K562 (cell line): ENCODE measurements around the gene GNB5. TPM values are rescaled to one million over a fixed set of nuclear protein-coding genes. Genes with fewer than 3 reads are reported as not detected.

Source experiments
- ATAC-seq: fragments of 200-7000 bp; cut with Tn5 transposase; 3 replicates; pipeline ENCODE4 v1.9.1; 2020; ENCODE audit warnings: moderate library complexity
- BruUV-seq: library from RNA; stranded (reverse); fragments of 400-500 nt; replicated peaks from 2 replicates; lab custom pipeline; 2021; lab: Mats Ljungman, UMichigan
- CTCF ChIA-PET: fragments of 300-600 bp; formaldehyde crosslinking; extraction: SDS; loops from one replicate; lab custom pipeline; 2021; ENCODE audit warnings: low intra/inter-chr PET ratio; lab: Yijun Ruan, JAX
- POLR2A ChIA-PET: fragments of 300-600, 350-650 bp; sonication (Branson Sonifier 250); formaldehyde crosslinking; extraction: SDS; loops from one replicate; lab custom pipeline; 2021; ENCODE audit warnings: antibody characterized with exemption, inconsistent platforms; lab: Yijun Ruan, JAX
- DNase-seq, 4 experiments: peaks; one replicate each; pipeline versions ENCODE4 v3.0.0 to v3.0.0-alpha.2; 2011 to 2018; ENCODE audit warnings: low spot score in 3 of 4, mixed read lengths in 3 of 4; ENCODE audit errors: extremely low read depth in 1 of 4
- FAIRE-seq: peaks from 2 replicates; lab custom pipeline; 2011; peaks lifted over from hg19 to GRCh38; lab: Jason Lieb, UNC
- H2AFZ ChIP-seq: 2 replicates; pipeline ENCODE4 v1.6.0; 2011; ENCODE audit warnings: low read depth, low read length, control low read depth, inconsistent platforms
- H3K27ac ChIP-seq: fragments of 200-600 bp; 3 replicates; pipeline ENCODE4 v1.8.0; 2011; ENCODE audit warnings: low read depth, mild to moderate bottlenecking, control low read depth, inconsistent platforms, low read length, moderate library complexity, mixed read lengths; ENCODE audit errors: extremely low read depth
- H3K27me3 ChIP-seq, 2 experiments: fragments of 300-600 bp in 1 of 2; 2 replicates in 1 of 2; 3 replicates in 1 of 2; pipeline versions ENCODE4 v1.6.0 to v1.8.0; 2011; ENCODE audit warnings: inconsistent platforms in 2 of 2, low read length in 2 of 2, mild to moderate bottlenecking in 1 of 2, mixed read lengths in 1 of 2, moderate library complexity in 1 of 2; ENCODE audit not compliant: control insufficient read depth in 2 of 2, insufficient read depth in 2 of 2
- H3K36me3 ChIP-seq: fragments of 300-600 bp; 3 replicates; pipeline ENCODE4 v1.8.0; 2011; ENCODE audit warnings: mild to moderate bottlenecking, low read length, inconsistent platforms; ENCODE audit not compliant: control insufficient read depth, insufficient read depth
- H3K4me1 ChIP-seq, 2 experiments: fragments of 200-600 bp in 1 of 2; replicated peaks in 1 of 2; 2 replicates in 1 of 2; 3 replicates in 1 of 2; pipeline versions ENCODE4 v1.5.1 to v1.8.0; 2011; ENCODE audit warnings: inconsistent platforms in 2 of 2, low read length in 2 of 2, mild to moderate bottlenecking in 1 of 2, mixed read lengths in 1 of 2, moderate library complexity in 1 of 2; ENCODE audit not compliant: control insufficient read depth in 2 of 2, insufficient read depth in 2 of 2
- H3K4me2 ChIP-seq: 2 replicates; pipeline ENCODE4 v1.6.1; 2011; ENCODE audit warnings: low read length, control low read depth, inconsistent platforms, mixed read lengths; ENCODE audit not compliant: insufficient read depth
- H3K4me3 ChIP-seq: fragments of 200-600 bp; sonication (generic), shearing (Covaris generic); 2 replicates; pipeline ENCODE4 v1.5.1; 2016; ENCODE audit warnings: control low read depth, inconsistent platforms
- H3K79me2 ChIP-seq: fragments of 200-600 bp; 3 replicates; pipeline ENCODE4 v1.8.0; 2011; ENCODE audit warnings: low read length, inconsistent platforms; ENCODE audit not compliant: control insufficient read depth, insufficient read depth
- H3K9ac ChIP-seq, 2 experiments: 2 replicates each; pipeline versions ENCODE4 v1.6.0 to v1.6.1; 2011; ENCODE audit warnings: low read depth in 2 of 2, low read length in 2 of 2, control low read depth in 1 of 2, inconsistent platforms in 1 of 2, mild to moderate bottlenecking in 1 of 2, mixed read lengths in 1 of 2; ENCODE audit not compliant: insufficient read depth in 1 of 2
- H3K9me1 ChIP-seq: one replicate; pipeline ENCODE4 v1.6.0; 2011; ENCODE audit warnings: inconsistent platforms, mild to moderate bottlenecking, low read length, moderate library complexity; ENCODE audit not compliant: control insufficient read depth, insufficient read depth
- H3K9me3 ChIP-seq: replicated peaks from 2 replicates; pipeline ENCODE4 v1.5.1; 2011; ENCODE audit warnings: low read depth, low read length, inconsistent platforms; ENCODE audit not compliant: control insufficient read depth, insufficient read depth
- H4K20me1 ChIP-seq: replicated peaks from 2 replicates; pipeline ENCODE4 v1.6.1; 2011; ENCODE audit warnings: low read length, inconsistent platforms, mixed read lengths; ENCODE audit not compliant: control insufficient read depth, insufficient read depth
- C11orf30 ChIP-seq: fragments of 450-650 bp; IDR thresholded peaks from 2 replicates; pipeline ENCODE4 v1.6.1; 2016; ENCODE audit warnings: low read depth, mild to moderate bottlenecking
- CBX5 ChIP-seq: IDR thresholded peaks from 2 replicates; pipeline ENCODE4 v1.6.1; 2014; ENCODE audit warnings: low read depth, borderline replicate concordance
- CHD2 ChIP-seq: IDR thresholded peaks from 2 replicates; pipeline ENCODE4 v1.6.1; 2011; ENCODE audit warnings: low read depth, low read length
- CTCF ChIP-seq, 3 experiments: IDR thresholded peaks in 2 of 3; conservative IDR thresholded peaks in 1 of 3; 2 replicates each; pipeline ENCODE4 v1.5.1; 2011 to 2012; ENCODE audit warnings: low read length in 3 of 3, mild to moderate bottlenecking in 3 of 3, control low read depth in 2 of 3, improper control_type of control experiment in 1 of 3, inconsistent platforms in 1 of 3, low read depth in 1 of 3, mixed read lengths in 1 of 3, moderate library complexity in 1 of 3; ENCODE audit not compliant: insufficient read depth in 2 of 3
- GABPA ChIP-seq: fragments of 200-800 bp; sonication (Bioruptor generic); conservative IDR thresholded peaks from 2 replicates; pipeline ENCODE4 v1.6.1; 2016; ENCODE audit warnings: low read depth, missing genetic modification characterization, missing compliant biosample characterization
- GTF2A2 ChIP-seq: IDR thresholded peaks from 2 replicates; pipeline ENCODE4 v1.6.1; 2016; ENCODE audit warnings: mild to moderate bottlenecking, missing genetic modification characterization, missing compliant biosample characterization
- HDAC1 ChIP-seq, 2 experiments: fragments of 450-650 bp; IDR thresholded peaks; 2 replicates each; pipeline ENCODE4 v1.6.1; 2016 to 2017; ENCODE audit warnings: inconsistent platforms in 1 of 2, mild to moderate bottlenecking in 1 of 2, moderate library complexity in 1 of 2
- IFI16 ChIP-seq: fragments of 250-450 bp; sonication (Bioruptor Pico); IDR thresholded peaks from 2 replicates; pipeline ENCODE4 v2.1.2; 2022; ENCODE audit warnings: mild to moderate bottlenecking, inconsistent platforms
- KHSRP ChIP-seq: fragments of 450-650 bp; IDR thresholded peaks from 2 replicates; pipeline ENCODE4 v1.6.1; 2017
- MAFF ChIP-seq: IDR thresholded peaks from 2 replicates; pipeline ENCODE4 v1.6.1; 2012; ENCODE audit warnings: low read length, improper control_type of control experiment
- NR0B1 ChIP-seq: fragments of 450-650 bp; IDR thresholded peaks from one replicate; pipeline ENCODE4 v1.6.1; 2018; ENCODE audit warnings: mild to moderate bottlenecking, moderate library complexity; ENCODE audit not compliant: partially characterized antibody
- TCF3 ChIP-seq: sonication (generic); formaldehyde crosslinking; IDR thresholded peaks from 2 replicates; pipeline ENCODE4 v1.4.0; 2020; ENCODE audit warnings: mild to moderate bottlenecking, missing genetic modification reagents
- XRCC3 ChIP-seq: fragments of 450-650 bp; IDR thresholded peaks from 2 replicates; pipeline ENCODE4 v1.6.1; 2017; ENCODE audit warnings: mild to moderate bottlenecking, moderate library complexity
- ZNF347 ChIP-seq: fragments of 450-650 bp; formaldehyde crosslinking; IDR thresholded peaks from 2 replicates; pipeline ENCODE4 v1.4.0; 2020; ENCODE audit warnings: low read depth, mild to moderate bottlenecking, moderate library complexity
- ZNF507 ChIP-seq: conservative IDR thresholded peaks from 2 replicates; pipeline ENCODE4 v1.6.1; 2017; ENCODE audit warnings: missing genetic modification characterization, missing compliant biosample characterization
- ZNF76 ChIP-seq: fragments of 250-450 bp; sonication (Bioruptor Pico); IDR thresholded peaks from 2 replicates; pipeline ENCODE4 v1.4.0; 2020; ENCODE audit warnings: mild to moderate bottlenecking, moderate library complexity, borderline replicate concordance
- WGBS: fragments of 100-300 bp; shearing (Covaris generic); methylation state at CpG from one replicate; pipeline ENCODE4 v1.1.6; 2016; ENCODE audit warnings: low coverage, mixed read lengths; ENCODE audit not compliant: insufficient coverage; ENCODE audit errors: missing lambda C conversion rate; 5-methylcytosine and 5-hydroxymethylcytosine counted together
- in situ Hi-C: fragments of 300-500 bp; cut with MboI; formaldehyde crosslinking; loops from 4 replicates; pipeline ENCODE4 v1.15.0; 2018; ENCODE audit warnings: inconsistent platforms, mixed read lengths
- intact Hi-C: fragments of 100-400 bp; cut with micrococcal nuclease; formaldehyde crosslinking; loops from 2 replicates; pipeline ENCODE4 v1.14.2; 2022
- polyA plus RNA-seq, 8 experiments: library from polyadenylated mRNA; depleted of rRNA in 4 of 8; stranded (reverse) in 5 of 8; unstranded in 3 of 8; fragments of >200 nt; fragmentation: Nextera tagmentation in 2 of 8; fragmentation: Illumina TruSeq in 1 of 8; extraction: Ambion mirVana in 2 of 8; extraction: Trizol in 1 of 8; gene quantifications; 2 replicates each; pipeline versions ENCODE4 v1.2.1 to v1.2.3, GENCODE V29; 2011 to 2014; ENCODE audit warnings: inconsistent platforms in 1 of 8, missing spikeins in 1 of 8
- total RNA-seq, 7 experiments: library from RNA; depleted of rRNA in 6 of 7; stranded (reverse); fragments of >200 nt in 6 of 7; fragmentation: Illumina TruSeq in 2 of 7; extraction: Trizol in 2 of 7; gene quantifications; 2 replicates each; pipeline versions ENCODE4 v1.2.1 to v1.2.3, GENCODE V29; 2011 to 2021; ENCODE audit warnings: low replicate concordance in 1 of 7

Gene GNB5
- total and polyA plus RNA-seq, 9 of the 15 experiments (the other 6 are each of a cell fraction or from before 2014, with no cell fraction given) = 0.11 to 2.1 (median 0.77) TPM

- TF ChIP-seq NR0B1 (no peak), GABPA (no peak), ZNF76 (CRISPR knock-in tag) (no peak)
Observed at GRCh38 chr15:52111517-52112202, 79.5 kb downstream of the GNB5 start (continued).

GRCh38 chr15:52109559-52110451, 81.4 kb downstream of the GNB5 start:
- no peaks in the 10 kb centered on the region for H3K9me3 ChIP-seq
- no peak overlapping the region for H3K27ac ChIP-seq
- no peak overlapping the region for H3K9ac ChIP-seq
- no peaks in the 10 kb centered on the region for H3K9me1 ChIP-seq
- no peaks in the 10 kb centered on the region for H4K20me1 ChIP-seq
- DNase-seq (no peak), FAIRE-seq (no peak), ATAC-seq (no peak)
- no peak overlapping the region for H2AFZ ChIP-seq
- BruUV-seq = no TSS peak
- H3K36me3 ChIP-seq = no peaks in the 10 kb centered on the region
- H3K79me2 ChIP-seq = no peaks in the 10 kb centered on the region
- no peak overlapping the region for H3K4me3 ChIP-seq
- ChIA-PET POLR2A (interaction anchor here (0.5 to 1.4 kb wide), 2 partner anchors 9 to 10 kb away, joined by 3 to 5 read pairs; no protein-coding TSS in a partner anchor), CTCF (no interaction called here)
- 2% methylated on average over 5 of the region's 5 CpGs for WGBS
- 0 out of 5 replicates have a peak, but pooled peaks cover 0 to 2% of the 10 kb centered on the region in 2 experiments for H3K27me3 ChIP-seq
- H3K4me1 ChIP-seq = no peaks in the 10 kb centered on the region
- in situ Hi-C loops = no loop called here
- intact Hi-C loops = no loop called here
- H3K4me2 ChIP-seq = no peak overlapping the region
- no peak for TF ChIP-seq ZNF507 (tag)
- no peak for TF ChIP-seq MAFF
- TF ChIP-seq C11orf30 = no peak
- TF ChIP-seq CHD2 = no peak
- no peak for TF ChIP-seq KHSRP
- no peak for TF ChIP-seq HDAC1 (IDR thresholded peaks at IDR 0.05)
- TF ChIP-seq XRCC3 = no peak
- no peak for TF ChIP-seq GTF2A2
- TF ChIP-seq CTCF (IDR thresholded peaks at IDR 0.05 in 2 of 3, conservative IDR thresholded peaks at IDR 0.05 in 1 of 3; ENCODE audit: insufficient read depth in 2 of 3, low read depth in 1 of 3, low read length in 3 of 3) = no peak
- TF ChIP-seq IFI16 = no peak
- TF ChIP-seq CBX5 = no peak
- TF ChIP-seq ZNF347 (CRISPR knock-in tag) = no peak
- no peak for TF ChIP-seq TCF3
